ENCODE measurements around the gene ADA. TPM values are rescaled to one million over a fixed set of nuclear protein-coding genes. Genes with fewer than 3 reads are reported as not detected.

Gene ADA
- polyA plus RNA-seq, 1 donor from 2014 or later: 0.56 TPM

GRCh38 chr20:44625361-44625760 lies 26.1 kb downstream of the ADA start:
- no peaks in the 10 kb centered on the region for H3K36me3 ChIP-seq (ENCODE audit: insufficient read depth, low read length)
- H3F3A ChIP-seq (ENCODE audit: insufficient read depth, low read length, poor library complexity, severe bottlenecking): no peaks in the 10 kb centered on the region
- H2AFZ ChIP-seq (ENCODE audit: low read depth, low read length): no peak overlapping the region
- H3K4me3 ChIP-seq (ENCODE audit: low read length): no peak overlapping the region
- no peaks in the 10 kb centered on the region for H3K9me2 ChIP-seq (ENCODE audit: insufficient read depth, low read length)
- H3K27ac ChIP-seq (ENCODE audit: low read length): no peak overlapping the region
- H3K4me2 ChIP-seq (ENCODE audit: low read length): no peak overlapping the region
- H3K79me2 ChIP-seq (replicated peaks; ENCODE audit: insufficient read depth, low read length): no peaks in the 10 kb centered on the region
- H4K20me1 ChIP-seq (ENCODE audit: insufficient read depth): no peaks in the 10 kb centered on the region
- no peak for TF ChIP-seq REST (IDR thresholded peaks at IDR 0.05; ENCODE audit: borderline replicate concordance)
- peak; percentile 3 for TF ChIP-seq POLR2AphosphoS5 (IDR thresholded peaks at IDR 0.05)
- no peaks in the 10 kb centered on the region for H3K27me3 ChIP-seq (ENCODE audit: insufficient read depth, low read depth, low read length)
- H3K9ac ChIP-seq (ENCODE audit: low read length): no peak overlapping the region
- no peaks in the 10 kb centered on the region for H3K9me3 ChIP-seq (ENCODE audit: low read length)

GRCh38 chr20:44624743-44625271 lies 26.7 kb downstream of the ADA start:
- Histone ChIP-seq H3K9me2 (ENCODE audit: insufficient read depth, low read length) (no peaks in the 10 kb centered on the region), H3K27ac (ENCODE audit: low read length) (no peak overlapping the region), H3K36me3 (ENCODE audit: insufficient read depth, low read length) (no peaks in the 10 kb centered on the region), H4K20me1 (ENCODE audit: insufficient read depth) (no peaks in the 10 kb centered on the region), H3K9me3 (ENCODE audit: low read length) (no peaks in the 10 kb centered on the region), H3K4me3 (ENCODE audit: low read length) (no peak overlapping the region), H3F3A (ENCODE audit: insufficient read depth, low read length, poor library complexity, severe bottlenecking) (no peaks in the 10 kb centered on the region), H3K27me3 (ENCODE audit: insufficient read depth, low read depth, low read length) (no peaks in the 10 kb centered on the region), H3K9ac (ENCODE audit: low read length) (no peak overlapping the region), H2AFZ (ENCODE audit: low read depth, low read length) (no peak overlapping the region), H3K4me2 (ENCODE audit: low read length) (no peak overlapping the region), H3K79me2 (replicated peaks; ENCODE audit: insufficient read depth, low read length) (no peaks in the 10 kb centered on the region)
- no peak for TF ChIP-seq EP300 (conservative IDR thresholded peaks at IDR 0.05; ENCODE audit: poor library complexity, severe bottlenecking)
- TF ChIP-seq POLR2AphosphoS5 (IDR thresholded peaks at IDR 0.05): no peak
- TF ChIP-seq EZH2 (IDR thresholded peaks at IDR 0.05; ENCODE audit: borderline replicate concordance, insufficient read depth, low read length, poor library complexity, severe bottlenecking): no peak
- no peak for TF ChIP-seq REST (IDR thresholded peaks at IDR 0.05; ENCODE audit: borderline replicate concordance)
- TF ChIP-seq MXI1 (conservative IDR thresholded peaks at IDR 0.05; ENCODE audit: poor library complexity, severe bottlenecking): no peak
- no peak for TF ChIP-seq CTCF (IDR thresholded peaks at IDR 0.05; ENCODE audit: poor library complexity, severe bottlenecking)
- TF ChIP-seq RAD21 (conservative IDR thresholded peaks at IDR 0.05): no peak
- no peak for TF ChIP-seq SMC3 (conservative IDR thresholded peaks at IDR 0.05; ENCODE audit: poor library complexity)
- no peak for TF ChIP-seq TAF1 (IDR thresholded peaks at IDR 0.05; ENCODE audit: low read depth)

All from neural cell (in vitro differentiated cells).